Renal pelvis (tissue), 12 donors: ENCODE data around the gene DNAJA3. TPM values are rescaled to one million over a fixed set of nuclear protein-coding genes. Genes with fewer than 3 reads are reported as not detected.

ENCODE experiments used
- DNase-seq: peaks from one replicate; pipeline ENCODE4 v3.0.0-alpha.2; 2013
- long read RNA-seq, 16 experiments: transcript quantifications; one replicate each; lab custom pipeline, GENCODE V29; 2026
- polyA plus RNA-seq, 3 donors: library from polyadenylated mRNA; unstranded; fragments of 120-200 nt; gene quantifications; one replicate each; pipeline ENCODE4 v1.2.1, GENCODE V29; 2013; ENCODE audit not compliant: insufficient read length in 3 of 3

DNAJA3 gene
- 10 to 100 TPM; 37.6 to 48.6 (median 44.2) TPM for polyA plus RNA-seq
- long read RNA-seq, donor 1, transcript DNAJA3-201 (12 exons, 2,763 nt), result minor isoform, 5 of 22 reads
- long read RNA-seq, donor 1, transcript DNAJA3-202 (11 exons, 2,591 nt), result major isoform, 10 of 22 reads
- long read RNA-seq, donor 1, partial matches to known transcripts, result 7 of 22 reads
- long read RNA-seq, donor 1, other reads (novel, unspliced or antisense), result 0 of 22 reads
- long read RNA-seq, donor 2, transcript DNAJA3-202 (11 exons, 2,591 nt), result major isoform, 11 of 26 reads
- long read RNA-seq, donor 2, transcript DNAJA3-201 (12 exons, 2,763 nt), result minor isoform, 5 of 26 reads
- long read RNA-seq, donor 2, partial matches to known transcripts, result 10 of 26 reads
- long read RNA-seq, donor 2, other reads (novel, unspliced or antisense), result 0 of 26 reads
- long read RNA-seq, donor 3, transcript DNAJA3-202 (11 exons, 2,591 nt), result major isoform, 7 of 9 reads
- long read RNA-seq, donor 3, partial matches to known transcripts, result 0 of 9 reads
- long read RNA-seq, donor 3, other reads (novel, unspliced or antisense), result 0 of 9 reads
- long read RNA-seq, donor 4, transcript DNAJA3-202 (11 exons, 2,591 nt), result major isoform, 8 of 14 reads
- long read RNA-seq, donor 4, partial matches to known transcripts, result 0 of 14 reads
- long read RNA-seq, donor 4, other reads (novel, unspliced or antisense), result 0 of 14 reads
- long read RNA-seq, donor 5, partial matches to known transcripts, result 6 of 11 reads
- long read RNA-seq, donor 5, other reads (novel, unspliced or antisense), result 0 of 11 reads
- long read RNA-seq, donor 6, partial matches to known transcripts, result 0 of 12 reads
- long read RNA-seq, donor 6, other reads (novel, unspliced or antisense), result 0 of 12 reads
- long read RNA-seq, donor 7, transcript DNAJA3-202 (11 exons, 2,591 nt), result major isoform, 9 of 12 reads
- long read RNA-seq, donor 7, partial matches to known transcripts, result 0 of 12 reads
- long read RNA-seq, donor 7, other reads (novel, unspliced or antisense), result 0 of 12 reads
- long read RNA-seq, donor 8, partial matches to known transcripts, result 0 of 4 reads
- long read RNA-seq, donor 8, other reads (novel, unspliced or antisense), result 0 of 4 reads
- long read RNA-seq, donor 9, transcript DNAJA3-202 (11 exons, 2,591 nt), result major isoform, 7 of 123 reads
- long read RNA-seq, donor 9, partial matches to known transcripts, result 76 of 123 reads
- long read RNA-seq, donor 9, other reads (novel, unspliced or antisense), result 37 of 123 reads
- long read RNA-seq, donor 10, transcript DNAJA3-202 (11 exons, 2,591 nt), result major isoform, 5 of 59 reads
- long read RNA-seq, donor 10, partial matches to known transcripts, result 26 of 59 reads
- long read RNA-seq, donor 10, other reads (novel, unspliced or antisense), result 26 of 59 reads
- long read RNA-seq, donor 11, transcript DNAJA3-202 (11 exons, 2,591 nt), result major isoform, 5 of 11 reads
- long read RNA-seq, donor 11, partial matches to known transcripts, result 6 of 11 reads
- long read RNA-seq, donor 11, other reads (novel, unspliced or antisense), result 0 of 11 reads
- long read RNA-seq, donor 12, transcript DNAJA3-202 (11 exons, 2,591 nt), result major isoform, 6 of 10 reads
- long read RNA-seq, donor 12, partial matches to known transcripts, result 0 of 10 reads
- long read RNA-seq, donor 12, other reads (novel, unspliced or antisense), result 0 of 10 reads
- long read RNA-seq, donor 13, partial matches to known transcripts, result 0 of 3 reads
- long read RNA-seq, donor 13, other reads (novel, unspliced or antisense), result 0 of 3 reads
- long read RNA-seq, donor 14, result 0 reads
- long read RNA-seq, donor 15, result 0 reads
- long read RNA-seq, donor 16, transcript DNAJA3-202 (11 exons, 2,591 nt), result major isoform, 8 of 39 reads
- long read RNA-seq, donor 16, partial matches to known transcripts, result 26 of 39 reads
- long read RNA-seq, donor 16, other reads (novel, unspliced or antisense), result 0 of 39 reads

- peak; percentile 91 for DNase-seq
Observed at GRCh38 chr16:4425378-4426020, at the start of gene DNAJA3. DNAJA3 (plus strand) TSS chr16:4425868; CDS start chr16:4425882, 14 bp downstream.

DNA sequence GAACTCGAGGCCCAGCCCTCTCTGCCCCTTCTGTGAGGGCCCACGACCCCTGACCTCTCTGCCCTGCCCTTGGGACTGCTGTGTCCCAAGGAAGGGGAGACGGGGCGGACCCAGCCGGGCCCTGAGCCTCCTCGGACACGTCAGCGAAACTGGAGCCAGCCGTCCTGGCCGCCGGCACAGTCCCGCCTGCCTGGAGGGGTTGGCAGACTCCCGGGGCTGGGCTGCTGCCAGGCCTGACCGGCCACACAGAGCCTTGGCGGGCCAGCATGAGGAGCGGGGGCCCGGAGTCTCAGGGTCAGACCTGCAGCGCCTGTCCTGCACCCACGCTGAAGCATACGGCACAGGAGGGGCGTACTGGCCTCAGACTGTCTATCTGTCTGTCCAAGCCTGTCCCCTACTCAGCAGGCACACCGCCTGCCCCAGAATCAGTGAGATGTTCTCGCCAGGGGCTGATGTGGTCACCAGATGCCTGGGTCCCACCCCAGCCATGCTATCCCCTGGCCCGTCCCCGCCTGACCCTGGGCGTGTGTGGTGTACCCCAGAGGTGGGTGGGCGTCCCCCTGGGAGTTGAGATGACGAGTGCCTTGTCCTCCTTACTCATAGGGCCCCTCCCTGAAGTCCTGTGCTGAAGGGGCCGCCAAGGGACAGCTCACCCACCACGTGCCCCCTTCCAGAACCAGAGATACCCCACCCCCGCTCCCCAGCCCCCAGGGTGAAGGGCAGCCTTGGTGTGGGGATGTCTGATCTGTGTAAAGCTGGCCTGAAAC lies 49.4 kb upstream of the DNAJA3 start:
- DNase-seq, result no peak

DNA sequence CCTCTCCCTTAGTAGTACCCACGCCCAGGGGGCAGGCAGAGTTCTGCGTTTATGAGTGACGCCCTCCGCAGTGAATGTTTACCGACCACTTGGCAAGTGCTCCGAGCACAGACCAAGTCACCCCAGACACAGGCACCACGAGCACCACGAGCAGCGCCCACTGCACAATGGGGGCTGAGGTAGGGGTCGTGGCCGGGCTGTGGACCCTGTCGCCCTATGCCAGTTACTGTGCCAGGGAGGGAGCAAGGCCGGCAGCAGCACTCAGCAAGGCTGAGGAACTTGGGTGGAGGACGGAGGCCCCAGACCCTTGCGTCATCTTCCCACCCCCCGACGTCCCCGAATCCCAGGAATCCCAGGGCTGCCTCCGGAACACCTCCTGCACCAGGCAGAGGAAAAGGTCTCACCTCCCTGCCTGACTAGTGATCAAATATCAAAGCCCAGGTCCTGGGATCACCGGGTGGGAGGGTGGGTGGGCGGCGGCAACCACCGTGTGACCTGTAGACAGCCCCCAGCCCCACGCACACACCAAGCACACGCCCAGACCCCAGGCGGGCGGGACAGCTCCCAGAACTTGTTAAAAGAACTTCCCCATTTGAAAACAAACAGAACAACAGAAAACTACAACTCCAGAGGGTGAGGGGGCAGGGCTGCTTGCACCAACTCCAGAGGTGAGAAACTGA lies 48.6 kb upstream of the DNAJA3 start:
- no peak for DNase-seq

- DNase-seq, result no peak
Observed at GRCh38 chr16:4377573-4378154, 48.0 kb upstream of the DNAJA3 start.

DNA sequence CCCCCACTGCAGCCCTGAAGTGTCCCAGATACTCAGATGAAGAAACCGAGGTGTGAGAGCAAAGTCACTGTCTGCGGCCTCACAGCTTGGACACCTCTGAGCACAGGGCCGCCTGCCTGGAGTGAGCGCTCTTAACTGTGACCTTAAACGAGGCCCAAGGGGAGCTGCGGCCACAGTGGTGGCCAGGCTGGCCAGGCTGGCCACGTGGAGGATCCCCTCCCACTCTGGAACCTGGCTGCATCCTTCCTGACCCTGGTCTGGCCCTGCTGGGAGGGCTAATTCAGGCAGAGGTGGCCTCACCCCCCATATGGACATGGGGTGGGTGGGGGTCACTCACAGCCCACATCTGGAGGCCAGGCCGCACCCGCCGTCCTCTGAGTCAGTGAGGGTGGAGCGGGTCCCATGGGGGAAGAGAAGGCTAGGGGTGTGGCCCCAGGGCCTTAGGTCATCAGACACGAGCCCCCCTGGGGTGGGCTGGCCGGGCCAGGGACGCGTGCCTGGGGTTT lies 47.5 kb upstream of the DNAJA3 start:
- no peak for DNase-seq

- DNase-seq, result no peak
Observed at GRCh38 chr16:4378999-4379690, 46.5 kb upstream of the DNAJA3 start.

- DNase-seq, result no peak
Observed at GRCh38 chr16:4380119-4381063, 45.3 kb upstream of the DNAJA3 start.

DNA sequence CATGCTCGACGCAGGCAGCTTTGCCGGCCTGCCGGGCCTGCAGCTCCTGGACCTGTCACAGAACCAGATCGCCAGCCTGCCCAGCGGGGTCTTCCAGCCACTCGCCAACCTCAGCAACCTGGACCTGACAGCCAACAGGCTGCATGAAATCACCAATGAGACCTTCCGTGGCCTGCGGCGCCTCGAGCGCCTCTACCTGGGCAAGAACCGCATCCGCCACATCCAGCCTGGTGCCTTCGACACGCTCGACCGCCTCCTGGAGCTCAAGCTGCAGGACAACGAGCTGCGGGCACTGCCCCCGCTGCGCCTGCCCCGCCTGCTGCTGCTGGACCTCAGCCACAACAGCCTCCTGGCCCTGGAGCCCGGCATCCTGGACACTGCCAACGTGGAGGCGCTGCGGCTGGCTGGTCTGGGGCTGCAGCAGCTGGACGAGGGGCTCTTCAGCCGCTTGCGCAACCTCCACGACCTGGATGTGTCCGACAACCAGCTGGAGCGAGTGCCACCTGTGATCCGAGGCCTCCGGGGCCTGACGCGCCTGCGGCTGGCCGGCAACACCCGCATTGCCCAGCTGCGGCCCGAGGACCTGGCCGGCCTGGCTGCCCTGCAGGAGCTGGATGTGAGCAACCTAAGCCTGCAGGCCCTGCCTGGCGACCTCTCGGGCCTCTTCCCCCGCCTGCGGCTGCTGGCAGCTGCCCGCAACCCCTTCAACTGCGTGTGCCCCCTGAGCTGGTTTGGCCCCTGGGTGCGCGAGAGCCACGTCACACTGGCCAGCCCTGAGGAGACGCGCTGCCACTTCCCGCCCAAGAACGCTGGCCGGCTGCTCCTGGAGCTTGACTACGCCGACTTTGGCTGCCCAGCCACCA lies 44.4 kb upstream of the DNAJA3 start:
- DNase-seq, result no peak

DNA sequence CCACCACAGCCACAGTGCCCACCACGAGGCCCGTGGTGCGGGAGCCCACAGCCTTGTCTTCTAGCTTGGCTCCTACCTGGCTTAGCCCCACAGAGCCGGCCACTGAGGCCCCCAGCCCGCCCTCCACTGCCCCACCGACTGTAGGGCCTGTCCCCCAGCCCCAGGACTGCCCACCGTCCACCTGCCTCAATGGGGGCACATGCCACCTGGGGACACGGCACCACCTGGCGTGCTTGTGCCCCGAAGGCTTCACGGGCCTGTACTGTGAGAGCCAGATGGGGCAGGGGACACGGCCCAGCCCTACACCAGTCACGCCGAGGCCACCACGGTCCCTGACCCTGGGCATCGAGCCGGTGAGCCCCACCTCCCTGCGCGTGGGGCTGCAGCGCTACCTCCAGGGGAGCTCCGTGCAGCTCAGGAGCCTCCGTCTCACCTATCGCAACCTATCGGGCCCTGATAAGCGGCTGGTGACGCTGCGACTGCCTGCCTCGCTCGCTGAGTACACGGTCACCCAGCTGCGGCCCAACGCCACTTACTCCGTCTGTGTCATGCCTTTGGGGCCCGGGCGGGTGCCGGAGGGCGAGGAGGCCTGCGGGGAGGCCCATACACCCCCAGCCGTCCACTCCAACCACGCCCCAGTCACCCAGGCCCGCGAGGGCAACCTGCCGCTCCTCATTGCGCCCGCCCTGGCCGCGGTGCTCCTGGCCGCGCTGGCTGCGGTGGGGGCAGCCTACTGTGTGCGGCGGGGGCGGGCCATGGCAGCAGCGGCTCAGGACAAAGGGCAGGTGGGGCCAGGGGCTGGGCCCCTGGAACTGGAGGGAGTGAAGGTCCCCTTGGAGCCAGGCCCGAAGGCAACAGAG lies 43.5 kb upstream of the DNAJA3 start:
- no peak for DNase-seq

DNA sequence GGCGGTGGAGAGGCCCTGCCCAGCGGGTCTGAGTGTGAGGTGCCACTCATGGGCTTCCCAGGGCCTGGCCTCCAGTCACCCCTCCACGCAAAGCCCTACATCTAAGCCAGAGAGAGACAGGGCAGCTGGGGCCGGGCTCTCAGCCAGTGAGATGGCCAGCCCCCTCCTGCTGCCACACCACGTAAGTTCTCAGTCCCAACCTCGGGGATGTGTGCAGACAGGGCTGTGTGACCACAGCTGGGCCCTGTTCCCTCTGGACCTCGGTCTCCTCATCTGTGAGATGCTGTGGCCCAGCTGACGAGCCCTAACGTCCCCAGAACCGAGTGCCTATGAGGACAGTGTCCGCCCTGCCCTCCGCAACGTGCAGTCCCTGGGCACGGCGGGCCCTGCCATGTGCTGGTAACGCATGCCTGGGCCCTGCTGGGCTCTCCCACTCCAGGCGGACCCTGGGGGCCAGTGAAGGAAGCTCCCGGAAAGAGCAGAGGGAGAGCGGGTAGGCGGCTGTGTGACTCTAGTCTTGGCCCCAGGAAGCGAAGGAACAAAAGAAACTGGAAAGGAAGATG lies 42.8 kb upstream of the DNAJA3 start:
- no peak for DNase-seq

DNA sequence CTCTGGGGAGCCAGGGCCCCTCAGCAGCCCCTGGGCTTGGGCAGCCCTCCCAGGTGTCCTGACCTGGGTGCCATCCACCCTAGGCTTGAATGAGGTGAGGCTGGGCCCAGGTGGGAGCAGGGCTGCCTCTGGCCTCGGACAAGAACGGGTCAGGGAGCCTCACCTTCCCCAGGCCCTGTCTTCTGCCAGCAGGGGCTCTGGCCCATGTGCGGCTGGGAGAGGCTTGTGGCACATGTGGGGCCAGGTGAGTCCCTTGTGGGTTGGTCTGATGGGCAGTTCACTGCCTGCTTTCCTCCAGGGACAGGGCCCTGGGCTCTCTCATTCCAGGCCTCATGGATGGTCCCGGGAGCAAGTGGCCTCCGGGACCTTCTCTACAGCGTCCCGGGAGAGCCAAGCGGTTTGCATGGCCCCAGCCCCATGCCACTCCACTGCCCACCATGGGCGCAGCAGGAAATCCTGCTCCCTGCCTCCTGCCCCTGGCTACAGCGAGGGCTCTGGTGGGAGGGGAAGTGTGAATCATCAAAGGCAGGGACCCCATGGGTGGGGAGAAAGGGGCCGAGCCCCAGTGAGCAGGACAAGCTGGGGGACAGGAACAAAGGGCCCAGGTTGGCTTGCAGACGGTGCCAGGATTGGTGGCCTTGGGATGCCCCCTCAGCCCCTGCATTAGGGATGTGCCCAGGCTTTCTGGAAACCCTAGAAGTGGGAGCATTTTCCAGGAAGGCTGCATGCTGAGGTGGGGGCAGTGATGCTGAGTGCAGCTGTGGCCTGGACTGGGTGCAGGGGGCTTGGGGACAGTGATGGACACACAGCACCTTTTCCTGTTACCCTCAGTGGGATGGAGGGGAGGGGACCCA lies 41.9 kb upstream of the DNAJA3 start:
- DNase-seq, result no peak

DNA sequence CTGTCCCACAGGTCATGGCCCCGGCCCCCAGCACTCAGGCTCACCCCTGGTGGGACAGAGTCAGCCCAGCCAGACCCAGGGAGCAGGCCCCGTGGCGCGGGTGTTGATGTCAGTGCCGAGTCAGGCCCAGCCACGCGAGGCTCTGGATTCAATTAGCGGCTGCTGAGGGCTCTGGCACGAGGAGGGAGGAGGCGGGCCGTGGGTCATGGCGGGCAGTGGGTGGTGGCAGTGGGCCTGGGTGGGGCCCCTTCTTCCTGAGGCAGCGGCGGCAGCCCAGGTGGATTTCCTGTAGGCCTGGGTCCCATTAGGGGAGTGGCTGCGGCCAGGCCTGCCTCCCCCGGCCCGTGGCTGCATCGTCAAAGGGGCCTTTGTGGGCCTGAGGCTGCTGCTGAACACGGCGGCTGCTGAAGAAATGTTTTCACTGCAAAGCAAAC lies 41.1 kb upstream of the DNAJA3 start:
- no peak for DNase-seq
